Sigmoid colon (tissue), 4 donors: ENCODE results near the gene GCH1.

Source experiments
- POLR2A ChIP-seq, 2 donors: fragments of 450-650 bp; IDR thresholded peaks; one replicate each; pipeline ENCODE4 v1.6.1; 2016; ENCODE audit warnings: antibody characterized with exemption in 2 of 2, mild to moderate bottlenecking in 2 of 2, moderate library complexity in 2 of 2
- POLR2AphosphoS5 ChIP-seq, 4 donors: sonication (generic); formaldehyde crosslinking; IDR thresholded peaks; one replicate each; pipeline ENCODE4 v1.6.1; 2017; ENCODE audit warnings: antibody characterized with exemption in 4 of 4
- TF ChIP-seq, protein P1 (sequence below), 4 experiments: fragments of 450-650 bp in 3 of 4; fragments of 200-600 bp in 1 of 4; IDR thresholded peaks; one replicate each; pipeline ENCODE4 v1.5.1; 2016 to 2019; ENCODE audit warnings: antibody characterized with exemption in 4 of 4, mild to moderate bottlenecking in 3 of 4, moderate library complexity in 2 of 4

DNA sequence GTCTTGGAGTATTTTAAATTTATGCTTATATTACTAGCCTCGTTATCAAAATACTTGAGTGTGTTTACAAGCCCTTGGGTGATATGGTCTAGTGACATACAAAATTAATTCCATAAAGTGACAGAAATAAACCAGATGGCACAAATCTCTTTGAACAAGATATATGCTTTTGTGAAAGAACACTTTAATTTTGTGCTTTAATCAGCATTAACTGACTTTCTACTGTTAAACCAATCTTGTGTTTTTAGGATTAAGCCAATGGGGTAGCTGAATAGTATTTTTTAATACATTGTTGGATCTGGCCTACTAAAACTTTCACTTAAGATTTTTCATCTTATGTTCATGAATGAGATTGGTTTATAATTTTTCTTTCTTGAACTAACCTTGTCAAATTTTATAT, 30.4 kb upstream of the GCH1 start:
- TF ChIP-seq, protein P1, sequence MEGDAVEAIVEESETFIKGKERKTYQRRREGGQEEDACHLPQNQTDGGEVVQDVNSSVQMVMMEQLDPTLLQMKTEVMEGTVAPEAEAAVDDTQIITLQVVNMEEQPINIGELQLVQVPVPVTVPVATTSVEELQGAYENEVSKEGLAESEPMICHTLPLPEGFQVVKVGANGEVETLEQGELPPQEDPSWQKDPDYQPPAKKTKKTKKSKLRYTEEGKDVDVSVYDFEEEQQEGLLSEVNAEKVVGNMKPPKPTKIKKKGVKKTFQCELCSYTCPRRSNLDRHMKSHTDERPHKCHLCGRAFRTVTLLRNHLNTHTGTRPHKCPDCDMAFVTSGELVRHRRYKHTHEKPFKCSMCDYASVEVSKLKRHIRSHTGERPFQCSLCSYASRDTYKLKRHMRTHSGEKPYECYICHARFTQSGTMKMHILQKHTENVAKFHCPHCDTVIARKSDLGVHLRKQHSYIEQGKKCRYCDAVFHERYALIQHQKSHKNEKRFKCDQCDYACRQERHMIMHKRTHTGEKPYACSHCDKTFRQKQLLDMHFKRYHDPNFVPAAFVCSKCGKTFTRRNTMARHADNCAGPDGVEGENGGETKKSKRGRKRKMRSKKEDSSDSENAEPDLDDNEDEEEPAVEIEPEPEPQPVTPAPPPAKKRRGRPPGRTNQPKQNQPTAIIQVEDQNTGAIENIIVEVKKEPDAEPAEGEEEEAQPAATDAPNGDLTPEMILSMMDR (IDR thresholded peaks at IDR 0.05), result no peak
- TF ChIP-seq POLR2A (IDR thresholded peaks at IDR 0.05), result no peak
- no peak for TF ChIP-seq POLR2AphosphoS5 (IDR thresholded peaks at IDR 0.05)
